GM19468 (cell line): ENCODE measurements around the gene TRIM71.
"Not testable (repeated sequence)": the region's sequence is repeated elsewhere in the genome, so short reads cannot be mapped to it uniquely, and the experiment has no call there.

Experiments used
- ATAC-seq: cut with Tn5 transposase; IDR thresholded peaks from one replicate; pipeline ENCODE4 v1.9.1; 2021; ENCODE audit warnings: mild to moderate bottlenecking, moderate library complexity, moderate number of reproducible peaks; ENCODE audit not compliant: unreplicated experiment; ENCODE audit errors: extremely low read depth

Gene TRIM71

DNA sequence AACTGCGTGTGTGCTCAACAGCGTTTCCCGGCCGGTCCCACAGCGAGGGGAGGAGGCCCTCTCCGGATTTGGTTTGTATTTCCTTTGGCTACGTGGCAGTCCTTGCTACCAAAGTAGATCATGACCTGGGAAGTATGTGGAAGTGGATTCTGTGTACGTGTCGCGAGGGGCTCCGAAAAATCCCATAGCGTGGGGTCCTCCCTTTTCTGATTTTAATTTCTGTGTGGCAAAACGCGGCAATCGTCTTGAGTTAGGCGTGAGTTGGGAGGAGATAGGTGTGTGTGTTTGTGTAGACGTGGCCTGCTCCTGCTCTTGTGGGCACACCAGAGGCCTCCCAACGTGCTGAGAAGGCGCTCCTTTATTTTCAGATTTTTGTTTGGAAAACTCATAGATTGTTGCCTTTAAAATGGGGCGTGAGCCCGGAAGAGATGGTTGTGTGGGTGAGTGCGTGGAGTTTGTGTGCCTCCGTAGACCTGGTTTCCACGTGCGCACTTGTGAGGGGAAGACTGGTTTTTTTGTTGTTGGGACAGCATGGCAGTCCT, 1.2 kb downstream of the TRIM71 start:
- no peak for ATAC-seq

DNA sequence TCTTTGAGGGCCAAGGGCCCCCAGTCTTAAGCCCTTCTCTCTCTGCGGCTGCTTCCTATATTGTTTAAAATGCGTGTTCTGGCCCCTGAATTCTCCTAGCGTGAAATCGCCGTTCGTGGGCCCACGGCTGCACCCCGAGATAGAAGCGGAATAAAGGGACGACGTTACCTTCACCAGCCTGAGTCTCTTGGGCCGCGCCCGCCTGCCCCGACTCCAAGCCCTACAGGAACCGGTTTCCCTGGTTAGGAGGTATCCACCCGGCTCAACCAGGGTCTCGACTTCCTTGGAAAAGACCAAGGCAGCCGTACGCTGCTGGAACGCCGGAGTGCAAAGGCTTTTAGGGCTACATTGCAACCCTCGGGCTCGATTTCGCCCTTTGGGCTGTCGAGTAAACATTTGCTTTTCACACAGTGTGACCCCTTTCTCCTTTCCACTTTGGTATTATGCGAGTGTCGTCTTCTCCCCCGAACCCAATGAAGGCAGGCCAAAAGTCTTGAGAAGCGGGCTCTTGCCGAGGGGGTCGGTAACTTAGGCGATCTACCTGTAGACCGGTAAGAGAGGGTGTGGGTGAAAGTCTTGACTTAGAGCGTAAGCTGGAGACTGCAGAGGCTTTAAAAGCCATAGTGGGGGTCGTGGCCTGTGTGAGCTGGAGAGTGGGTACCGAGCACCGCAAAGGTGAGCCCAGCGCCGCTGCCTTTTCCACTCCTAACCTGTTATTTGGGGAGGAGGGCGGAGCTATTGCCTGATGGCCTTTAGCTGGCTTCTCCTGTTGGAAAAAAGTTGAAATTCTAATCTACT, 2.0 kb downstream of the TRIM71 start:
- no peak for ATAC-seq

DNA sequence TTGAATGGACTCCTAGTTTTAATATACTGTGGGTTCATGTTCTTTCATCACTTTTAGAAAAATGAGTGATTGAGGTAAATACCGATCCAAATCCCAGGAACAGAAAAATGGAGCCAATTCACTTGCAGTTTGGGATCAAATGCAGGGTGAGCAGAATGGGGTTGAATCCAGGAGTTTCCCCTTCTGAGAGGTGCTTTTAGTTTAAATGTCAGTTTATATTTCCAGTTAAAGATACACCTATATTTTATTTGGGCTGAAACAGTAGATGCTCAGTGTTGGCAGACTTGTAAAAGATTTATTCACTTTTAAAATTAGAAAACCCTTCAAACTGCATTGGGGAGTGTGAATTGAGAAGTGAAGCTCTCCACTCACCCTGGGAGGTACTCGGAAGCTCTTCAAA, 2.6 kb downstream of the TRIM71 start:
- no peak for ATAC-seq

DNA sequence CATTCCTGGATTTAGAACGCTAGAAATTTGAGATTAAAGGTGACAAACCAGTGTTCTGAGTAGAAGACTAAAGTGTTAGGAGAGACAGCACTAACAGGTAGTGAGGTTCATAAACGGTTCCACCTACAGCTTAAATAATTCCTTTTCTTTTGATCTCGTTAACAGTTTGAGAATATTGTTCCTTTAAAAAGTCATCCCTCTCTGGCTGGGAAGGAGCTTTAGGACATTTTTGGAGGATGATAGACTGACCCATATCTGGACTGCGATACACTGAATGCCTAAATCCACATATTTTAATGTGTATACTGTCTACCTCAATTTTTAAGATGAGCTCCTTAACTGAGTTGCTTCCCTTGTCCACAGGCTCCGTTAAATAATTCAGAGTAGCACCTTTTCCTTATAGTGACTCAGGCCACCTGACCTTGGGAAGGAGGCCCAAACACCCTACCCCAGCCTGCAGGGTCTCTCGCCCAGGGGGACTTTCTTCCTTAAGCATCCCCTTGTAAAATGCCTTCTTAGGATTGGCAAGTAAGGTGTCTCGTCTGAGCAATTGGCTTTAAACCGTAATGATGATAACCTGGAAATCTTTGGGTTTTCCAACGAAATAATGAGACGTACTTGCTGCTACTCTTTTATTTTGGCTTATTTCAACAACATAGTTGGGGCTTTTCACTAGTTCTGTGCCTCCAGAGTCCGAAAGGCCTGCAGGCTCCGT, 3.3 kb downstream of the TRIM71 start:
- ATAC-seq = no peak

DNA sequence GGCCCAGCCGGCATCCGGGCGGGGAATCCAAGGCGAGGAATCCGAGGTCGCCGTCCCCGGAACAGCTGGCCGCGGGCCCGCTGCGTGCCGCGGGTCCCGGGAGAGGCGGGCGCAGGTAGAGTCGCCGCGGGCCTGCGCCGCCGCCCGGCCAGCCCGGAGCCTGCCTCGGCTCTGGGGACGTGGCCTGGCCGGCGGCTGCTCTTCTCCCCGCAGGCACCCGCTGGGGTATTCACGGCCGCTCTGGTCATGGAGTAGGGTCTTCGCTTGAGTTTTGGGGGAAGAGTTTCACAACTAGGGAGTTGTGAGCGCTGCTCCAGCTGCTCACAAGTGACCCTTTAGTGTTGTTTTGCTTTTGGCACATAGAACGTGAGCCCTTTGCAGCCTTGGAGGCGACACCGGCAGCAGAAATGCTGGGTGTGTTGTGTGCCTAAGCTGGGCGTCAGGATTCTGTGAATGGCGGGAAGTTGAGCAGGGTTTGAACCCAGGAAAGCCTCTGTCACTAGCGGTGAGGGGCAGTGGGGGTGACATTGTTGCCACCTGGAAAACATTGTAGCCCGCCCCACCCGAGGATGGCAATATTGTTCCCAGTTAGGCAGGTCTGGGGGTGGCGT, 4.0 kb downstream of the TRIM71 start:
- ATAC-seq = no peak

DNA sequence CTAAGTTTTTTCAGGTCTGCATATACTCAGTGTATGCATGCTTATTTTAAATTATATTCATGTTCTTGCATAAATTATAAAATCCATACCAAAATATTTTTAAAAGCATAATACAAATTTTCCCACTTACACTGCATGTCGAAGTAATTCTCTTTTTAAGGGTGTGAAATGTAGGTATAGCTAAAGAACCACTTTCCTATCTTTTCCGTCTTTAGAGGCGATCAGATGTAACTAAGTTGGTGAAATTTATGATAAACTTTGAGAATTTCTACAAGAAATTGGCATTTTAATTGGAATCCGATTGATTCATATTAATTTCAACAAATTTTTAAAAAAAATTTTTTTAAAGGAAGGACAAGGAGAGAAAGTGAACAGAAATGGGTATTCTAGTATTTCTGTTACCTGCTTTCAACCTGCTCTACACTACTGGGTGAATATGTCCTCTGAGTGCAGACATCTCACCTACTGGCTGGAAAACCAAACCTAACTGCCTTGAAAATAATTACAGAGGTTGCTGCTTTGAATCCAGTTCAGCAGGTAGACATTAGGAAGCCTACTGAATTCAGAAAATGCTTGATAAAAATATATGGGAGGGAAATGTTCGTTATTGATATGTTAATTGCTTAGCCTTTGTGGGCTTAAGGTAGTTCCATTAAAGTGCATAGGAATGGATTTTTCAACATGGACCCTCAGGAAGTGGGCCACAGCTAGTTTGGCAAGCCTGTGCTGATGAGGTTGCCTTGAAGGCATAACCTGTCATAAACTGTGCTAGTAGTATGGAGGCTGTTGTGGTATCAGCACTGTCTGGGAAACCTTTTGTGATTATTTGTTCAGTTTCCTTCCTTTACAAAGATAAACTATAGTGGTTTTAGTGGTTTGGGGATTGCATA, 5.1 kb downstream of the TRIM71 start:
- no peak for ATAC-seq

DNA sequence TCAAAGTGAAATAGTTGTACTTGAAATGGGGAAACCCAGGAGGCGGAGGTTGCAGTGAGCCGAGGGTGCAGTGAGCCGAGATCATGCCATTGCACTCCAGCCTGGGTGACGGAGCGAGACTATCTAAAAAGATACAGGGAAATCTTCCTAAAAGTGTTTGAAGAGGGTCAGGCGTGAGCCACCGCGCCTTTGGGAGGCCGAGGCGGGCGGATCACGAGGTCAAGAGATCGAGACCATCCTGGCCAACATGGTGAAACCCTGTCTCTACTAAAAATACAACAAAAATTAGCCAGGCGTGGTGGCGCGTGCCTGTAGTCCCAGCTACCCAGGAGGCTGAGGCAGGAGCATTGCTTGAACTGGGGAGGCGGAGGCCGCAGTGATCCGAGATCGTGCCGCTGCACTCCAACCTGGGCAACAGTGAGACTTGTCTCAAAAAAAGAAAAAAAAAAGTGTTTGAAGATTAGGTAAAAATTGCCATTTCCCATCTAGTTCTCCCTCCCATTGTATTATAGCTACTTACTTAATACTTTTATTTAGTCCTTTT, 5.9 kb downstream of the TRIM71 start:
- ATAC-seq = not testable (repeated sequence)

DNA sequence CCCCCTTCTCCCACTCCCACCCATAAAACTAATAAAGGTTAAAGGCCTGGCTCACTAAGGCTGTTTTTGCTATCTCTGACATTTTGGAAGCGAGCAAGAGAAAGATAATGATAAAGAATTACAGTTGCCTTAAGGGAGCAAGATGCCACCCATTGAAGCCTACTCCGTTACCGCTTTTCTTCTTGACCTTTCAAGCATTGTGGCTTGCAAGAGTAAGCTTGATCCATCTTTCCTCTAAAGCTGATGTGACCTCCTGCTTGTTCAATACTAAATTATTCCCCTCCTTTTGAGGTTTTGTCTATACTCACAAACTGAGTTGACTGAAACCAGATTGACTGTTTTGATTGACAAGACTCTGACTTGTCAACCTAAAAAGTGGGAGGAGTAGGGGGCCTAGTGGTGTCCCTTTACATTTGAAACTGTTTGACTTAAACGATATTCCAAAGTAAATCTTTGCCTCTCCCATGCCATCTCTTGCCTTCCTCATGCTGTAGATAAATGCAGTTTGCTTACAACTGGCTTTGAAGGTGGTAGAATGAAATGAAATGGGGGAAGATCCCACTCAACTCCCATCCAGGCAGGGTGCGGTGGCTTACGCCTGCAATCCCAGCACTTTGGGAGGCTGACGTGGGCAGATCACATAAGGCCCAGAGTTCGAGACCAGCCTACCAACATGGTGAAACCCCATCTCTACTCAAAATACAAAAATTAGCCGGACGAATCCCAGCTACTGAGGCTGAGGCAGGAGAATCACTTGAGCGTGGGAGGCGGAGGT, 8.0 kb downstream of the TRIM71 start:
- no peak for ATAC-seq

DNA sequence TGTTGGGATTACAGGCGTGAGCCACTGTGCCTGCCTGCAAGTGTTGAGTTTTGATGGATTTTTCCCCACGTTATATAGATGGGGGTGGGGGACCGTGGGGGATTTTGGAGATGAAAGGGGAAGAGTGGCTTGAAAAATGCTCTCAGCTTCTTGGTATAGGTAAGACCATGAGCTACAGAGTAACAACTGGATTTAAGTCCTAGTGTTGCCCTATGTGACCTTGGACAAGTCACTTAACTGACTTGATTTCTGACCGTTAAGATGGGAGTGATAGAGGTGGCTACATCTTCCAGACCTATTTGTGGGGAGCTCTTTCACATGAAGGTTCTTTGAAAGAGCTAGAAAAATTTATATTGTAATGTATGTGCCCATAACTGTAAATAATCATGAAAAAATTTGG, 13.3 kb downstream of the TRIM71 start:
- no peak for ATAC-seq

DNA sequence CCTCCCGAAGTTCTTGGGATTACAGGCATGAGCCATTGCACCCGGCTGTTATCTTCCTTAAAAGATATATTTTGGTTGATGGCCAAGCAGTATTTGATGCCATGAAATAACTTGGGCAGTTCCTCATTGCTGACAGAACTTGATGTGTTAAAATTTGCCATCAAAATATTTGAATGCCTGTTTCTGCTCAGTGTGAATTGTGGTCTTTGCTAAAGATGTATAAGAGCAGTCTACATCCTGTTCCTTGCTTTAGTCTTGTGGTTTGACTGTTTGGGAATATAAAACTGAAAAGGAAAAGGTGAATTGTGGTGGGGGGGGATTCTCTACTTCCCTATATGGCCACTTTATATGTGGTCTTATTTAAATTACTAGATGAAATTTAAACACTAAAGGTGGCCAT, 14.0 kb downstream of the TRIM71 start:
- ATAC-seq = no peak

DNA sequence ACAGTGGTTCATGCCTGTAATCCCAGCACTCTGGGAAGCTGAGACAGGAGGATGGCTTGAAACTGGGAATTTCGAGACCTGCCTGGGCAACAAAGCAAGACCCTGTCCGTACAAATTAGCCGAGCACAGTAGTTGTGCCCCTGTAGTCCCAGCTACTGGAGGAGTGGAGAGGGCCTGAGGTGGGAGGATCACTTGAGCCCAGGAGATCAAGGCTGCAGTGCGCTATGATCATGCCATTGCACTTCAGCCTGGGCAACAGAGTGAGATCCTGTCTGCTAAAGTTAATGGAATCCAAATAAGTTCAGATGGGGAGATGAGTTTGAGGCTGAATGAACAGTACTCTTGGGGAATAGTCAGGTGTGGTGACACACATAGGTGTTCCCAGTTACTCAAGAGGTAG, 14.4 kb downstream of the TRIM71 start:
- ATAC-seq = no peak

DNA sequence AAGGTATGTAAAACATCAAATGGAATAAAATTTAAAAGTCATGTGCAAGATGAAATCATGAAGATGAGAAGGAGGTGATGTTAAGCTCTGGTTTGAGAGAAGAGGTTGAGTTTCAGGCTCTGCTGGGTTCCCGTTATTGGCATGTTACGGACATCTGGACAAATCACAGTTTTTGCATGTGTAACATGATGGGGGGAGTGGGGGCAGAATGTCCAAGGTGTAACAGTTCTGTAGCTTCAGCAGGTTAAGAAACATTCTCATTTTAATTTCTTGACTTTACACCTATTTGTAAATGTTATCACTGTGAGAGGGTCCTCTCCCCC, 17.2 kb downstream of the TRIM71 start:
- no peak for ATAC-seq

DNA sequence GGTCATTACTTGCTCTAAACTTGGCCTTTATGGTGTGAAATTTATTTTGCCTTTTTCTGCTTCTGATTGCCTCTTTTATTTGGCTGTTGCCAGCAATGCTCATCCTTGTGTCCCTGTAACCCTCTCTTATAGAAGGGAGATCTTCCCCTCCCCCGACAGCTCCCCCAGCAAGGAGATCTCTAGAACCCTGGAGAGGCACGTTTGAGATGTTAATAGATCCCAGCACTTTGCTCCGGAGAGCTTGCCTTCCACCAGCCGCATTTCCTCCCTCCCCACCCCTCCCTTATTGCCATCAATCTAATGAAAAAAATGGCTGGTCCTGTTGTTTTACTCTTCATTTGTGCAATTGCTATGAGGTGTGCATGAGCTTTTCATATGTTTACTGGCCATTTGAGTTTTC, 18.2 kb downstream of the TRIM71 start:
- no peak for ATAC-seq

DNA sequence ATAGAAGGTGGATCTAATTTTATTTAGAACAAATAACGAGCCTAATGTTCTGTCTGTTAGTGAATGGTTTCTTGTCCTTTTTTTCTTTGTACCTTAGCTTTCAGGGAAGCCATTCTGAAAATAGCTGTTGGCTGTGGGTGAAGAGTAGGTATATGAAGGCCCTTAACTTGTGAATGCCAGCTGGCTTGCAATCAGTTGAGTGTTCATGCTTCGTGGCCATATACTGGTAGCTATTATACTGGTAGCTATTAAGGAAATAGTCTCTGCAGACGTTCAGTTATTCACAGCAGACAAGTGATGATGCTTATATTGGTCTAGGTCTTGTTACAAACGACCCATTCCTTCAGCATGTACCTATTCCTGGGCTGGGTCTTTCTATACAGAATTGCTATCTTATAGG, 18.8 kb downstream of the TRIM71 start:
- ATAC-seq = no peak

DNA sequence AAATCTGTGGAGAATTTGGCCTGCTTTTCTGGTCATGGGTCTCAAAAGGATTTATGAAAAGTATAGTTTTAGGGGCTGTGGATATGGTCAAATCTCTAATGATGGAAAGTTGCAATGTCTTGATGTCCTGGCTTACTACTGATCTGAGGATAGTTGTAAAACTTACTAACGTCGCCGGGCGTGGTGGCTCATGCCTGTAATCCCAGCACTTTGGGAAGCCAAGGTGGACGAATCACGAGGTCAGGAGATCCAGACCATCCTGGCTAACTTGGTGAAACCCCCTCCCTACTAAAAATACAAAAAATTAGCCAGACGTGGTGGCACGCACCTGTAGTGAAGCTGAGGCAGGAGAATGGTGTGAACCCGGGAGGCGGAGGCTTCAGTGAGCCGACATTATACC, 19.6 kb downstream of the TRIM71 start:
- no peak for ATAC-seq

DNA sequence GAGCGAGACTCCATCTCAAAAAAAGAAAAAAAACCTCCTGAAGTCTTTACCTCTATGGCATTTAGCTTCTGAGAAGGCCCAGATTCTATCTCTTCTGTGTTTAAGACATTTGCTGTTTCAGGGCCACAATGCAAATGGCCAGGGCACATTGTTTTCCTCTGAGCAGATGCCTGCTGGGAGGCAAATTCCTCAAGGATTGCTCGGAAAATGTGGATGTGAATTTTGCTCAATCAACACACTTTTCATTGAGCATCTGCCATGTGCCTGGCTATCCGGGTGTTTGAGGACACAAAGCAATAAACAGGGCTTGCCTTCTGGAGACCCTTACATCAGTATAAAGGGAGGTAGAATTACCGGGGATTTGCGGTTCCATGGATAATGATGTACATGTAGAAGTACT, 20.0 kb downstream of the TRIM71 start:
- ATAC-seq = no peak

DNA sequence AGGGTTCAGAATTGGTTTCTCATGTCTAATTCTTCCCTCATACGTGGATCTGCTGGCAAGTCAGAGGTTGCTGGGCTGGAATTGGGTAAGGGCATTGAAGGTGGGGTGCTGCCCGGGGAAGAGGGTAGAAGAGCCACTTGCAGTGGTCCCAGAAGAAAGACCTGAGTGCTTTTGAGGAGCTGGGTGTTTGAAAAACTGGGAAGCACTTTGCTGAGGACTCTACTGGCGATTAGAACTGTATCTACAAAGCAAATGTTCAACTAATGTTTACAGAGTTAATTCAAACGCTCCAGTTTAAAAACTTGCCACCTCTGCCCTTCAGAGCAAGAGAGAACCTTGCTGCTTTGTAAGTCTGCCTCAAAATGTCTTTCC, 21.9 kb downstream of the TRIM71 start:
- ATAC-seq = no peak

DNA sequence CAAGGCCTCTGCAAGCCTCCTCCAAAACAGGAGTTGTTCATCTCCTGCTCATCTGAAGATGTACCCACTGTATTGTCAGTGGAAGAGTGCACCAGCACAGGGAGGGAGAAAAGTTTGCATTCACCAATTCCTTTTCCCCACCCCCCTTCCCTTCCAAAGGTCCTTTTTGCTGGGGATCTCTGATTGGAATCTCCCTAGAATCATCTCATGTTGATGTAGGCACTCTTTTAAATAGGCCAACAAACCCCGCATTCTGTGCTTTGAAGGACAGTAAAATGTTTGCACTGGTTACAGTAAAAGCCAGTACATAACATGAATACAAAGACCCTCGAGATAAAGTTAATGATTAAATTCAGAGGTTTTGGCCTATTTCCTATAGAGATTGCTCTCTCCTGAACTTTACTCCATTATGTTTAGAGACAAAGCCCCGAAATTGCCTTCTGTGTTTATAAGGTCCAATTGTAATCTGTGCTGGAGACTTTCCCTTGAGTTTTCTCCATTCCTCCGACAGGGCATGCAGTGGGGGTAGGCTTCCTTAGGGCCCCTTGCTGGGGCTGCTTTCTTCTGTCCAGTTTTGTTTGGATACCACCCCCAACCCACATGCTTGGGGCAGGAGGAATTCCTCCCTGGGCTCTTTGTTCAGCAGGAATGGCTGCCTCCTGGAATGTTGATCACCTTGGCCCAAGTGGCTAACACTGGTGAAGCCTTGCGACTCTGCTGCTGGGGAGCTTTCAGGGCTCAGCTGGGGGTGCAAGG, 22.5 kb downstream of the TRIM71 start:
- no peak for ATAC-seq

DNA sequence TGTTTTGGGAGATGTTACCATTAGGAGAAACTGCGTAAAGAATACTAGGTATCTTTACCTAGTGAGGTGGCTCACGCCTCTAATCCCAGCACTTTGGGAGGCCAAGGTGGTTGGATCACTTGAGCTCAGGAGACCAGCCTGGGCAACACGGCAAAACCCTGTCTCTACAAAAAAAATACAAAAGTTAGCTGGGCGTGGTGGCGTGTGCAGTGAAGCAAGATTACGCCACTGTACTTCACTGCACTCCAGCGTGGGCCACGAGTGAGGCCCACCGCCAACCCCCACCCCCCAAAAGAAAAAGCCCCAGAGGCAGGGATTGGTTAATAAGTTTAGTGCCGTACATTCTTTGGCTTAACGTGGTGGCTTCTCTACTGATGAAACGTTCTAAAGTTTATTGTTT, 23.5 kb downstream of the TRIM71 start:
- ATAC-seq = no peak
